ENCODE measurements around the gene EN1. TPM values are rescaled to one million over a fixed set of nuclear protein-coding genes. Genes with fewer than 3 reads are reported as not detected.

Gene EN1
- total and polyA plus RNA-seq, 2 of the 13 experiments (the other 11 are each of a cell fraction or from before 2014, with no cell fraction given) = not detected

DNA sequence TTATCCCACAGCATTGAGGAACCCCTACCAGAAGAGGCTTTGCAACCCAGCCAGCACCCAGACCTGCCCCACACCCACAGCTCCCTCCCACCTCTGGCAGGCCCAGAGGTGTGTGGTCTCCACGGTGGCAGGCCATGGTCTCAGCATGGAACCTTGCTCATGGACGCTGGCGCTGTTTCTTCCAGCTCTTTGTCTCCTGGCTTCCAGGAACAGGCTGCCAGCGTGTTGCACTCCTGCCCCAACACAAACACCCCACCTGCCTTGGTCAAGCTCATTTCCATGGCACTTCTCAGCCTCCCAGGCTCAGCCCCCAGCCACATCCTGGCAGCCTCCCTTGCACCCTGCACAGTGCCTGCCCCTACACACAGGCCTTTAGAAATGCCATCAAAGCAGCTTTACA lies 31.7 kb downstream of the EN1 start (continued):
- TF ChIP-seq, protein P1, sequence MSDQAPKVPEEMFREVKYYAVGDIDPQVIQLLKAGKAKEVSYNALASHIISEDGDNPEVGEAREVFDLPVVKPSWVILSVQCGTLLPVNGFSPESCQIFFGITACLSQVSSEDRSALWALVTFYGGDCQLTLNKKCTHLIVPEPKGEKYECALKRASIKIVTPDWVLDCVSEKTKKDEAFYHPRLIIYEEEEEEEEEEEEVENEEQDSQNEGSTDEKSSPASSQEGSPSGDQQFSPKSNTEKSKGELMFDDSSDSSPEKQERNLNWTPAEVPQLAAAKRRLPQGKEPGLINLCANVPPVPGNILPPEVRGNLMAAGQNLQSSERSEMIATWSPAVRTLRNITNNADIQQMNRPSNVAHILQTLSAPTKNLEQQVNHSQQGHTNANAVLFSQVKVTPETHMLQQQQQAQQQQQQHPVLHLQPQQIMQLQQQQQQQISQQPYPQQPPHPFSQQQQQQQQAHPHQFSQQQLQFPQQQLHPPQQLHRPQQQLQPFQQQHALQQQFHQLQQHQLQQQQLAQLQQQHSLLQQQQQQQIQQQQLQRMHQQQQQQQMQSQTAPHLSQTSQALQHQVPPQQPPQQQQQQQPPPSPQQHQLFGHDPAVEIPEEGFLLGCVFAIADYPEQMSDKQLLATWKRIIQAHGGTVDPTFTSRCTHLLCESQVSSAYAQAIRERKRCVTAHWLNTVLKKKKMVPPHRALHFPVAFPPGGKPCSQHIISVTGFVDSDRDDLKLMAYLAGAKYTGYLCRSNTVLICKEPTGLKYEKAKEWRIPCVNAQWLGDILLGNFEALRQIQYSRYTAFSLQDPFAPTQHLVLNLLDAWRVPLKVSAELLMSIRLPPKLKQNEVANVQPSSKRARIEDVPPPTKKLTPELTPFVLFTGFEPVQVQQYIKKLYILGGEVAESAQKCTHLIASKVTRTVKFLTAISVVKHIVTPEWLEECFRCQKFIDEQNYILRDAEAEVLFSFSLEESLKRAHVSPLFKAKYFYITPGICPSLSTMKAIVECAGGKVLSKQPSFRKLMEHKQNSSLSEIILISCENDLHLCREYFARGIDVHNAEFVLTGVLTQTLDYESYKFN (CRISPR knock-in tag; conservative IDR thresholded peaks at IDR 0.05) = no peak
- TF ChIP-seq ZNF772 (CRISPR knock-in tag; IDR thresholded peaks at IDR 0.05) = no peak

DNA sequence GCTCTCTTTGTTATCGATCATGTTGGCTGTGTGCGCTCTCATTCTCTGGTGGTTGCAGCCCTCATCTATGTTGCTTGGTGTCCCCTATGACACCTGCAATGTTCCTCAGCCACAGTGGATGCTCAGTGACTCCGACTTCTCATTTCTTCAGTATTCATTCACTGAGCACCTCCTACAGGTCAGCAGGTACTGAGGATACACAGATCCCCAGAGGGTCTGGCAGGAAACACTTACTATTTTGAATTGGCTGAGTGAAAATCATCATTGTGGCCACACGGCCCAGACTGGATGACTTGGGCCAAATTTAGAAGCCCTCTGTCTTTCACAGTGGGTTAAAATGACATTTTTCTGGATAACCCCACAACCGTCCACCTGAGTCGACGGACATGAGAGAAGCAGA lies 32.1 kb downstream of the EN1 start:
- in situ Hi-C loops (cut with HindIII; ENCODE audit: extremely low pct_ligation_motif_present, low pct_unique_long_range_greater_than_20kb) (no loop called here), intact Hi-C loops (cut with micrococcal nuclease; ENCODE audit: unreplicated experiment) (no loop called here)
- DNase-seq (ENCODE audit: low spot score) (no peak), FAIRE-seq (no peak), ATAC-seq (no peak)
- H2AFZ ChIP-seq (ENCODE audit: low read length) = no peak overlapping the region
- WGBS (ENCODE audit: low lambda C conversion rate) = 62% methylated on average over 7 of the region's 7 CpGs
- H3K4me1 ChIP-seq (ENCODE audit: insufficient read depth, low read length) = no peaks in the 10 kb centered on the region
- no peak overlapping the region for H3K9ac ChIP-seq (ENCODE audit: insufficient read depth, low read depth, low read length)
- no peaks in the 10 kb centered on the region for H3K9me3 ChIP-seq (ENCODE audit: low read length)
- H3K27ac ChIP-seq (ENCODE audit: extremely low read length, insufficient read depth, low read length) = no peak overlapping the region
- H3K36me3 ChIP-seq (replicated peaks in 1 of 2; ENCODE audit: control insufficient read depth in 1 of 2, insufficient read depth in 2 of 2, low read length in 2 of 2) = no peaks in the 10 kb centered on the region
- ChIA-PET CTCF (ENCODE audit: low intra/inter-chr PET ratio, low total read pairs) (no interaction called here), POLR2A (no interaction called here)
- no TSS peak for BruUV-seq (replicated peaks)
- no peak overlapping the region for H3K4me2 ChIP-seq (ENCODE audit: low read depth, low read length)
- H3K4me3 ChIP-seq (replicated peaks in 1 of 3; ENCODE audit: insufficient read depth in 1 of 3, low read depth in 2 of 3, low read length in 3 of 3) = no peak overlapping the region
- peaks cover 4 to 50% of the 10 kb centered on the region in 2 experiments; a peak in 4 of 5 replicates for H3K27me3 ChIP-seq (ENCODE audit: control insufficient read depth in 1 of 2, insufficient read depth in 2 of 2, low read length in 2 of 2)
- no peak for TF ChIP-seq NCOA5 (CRISPR knock-in tag; IDR thresholded peaks at IDR 0.05)
- TF ChIP-seq, protein P2, sequence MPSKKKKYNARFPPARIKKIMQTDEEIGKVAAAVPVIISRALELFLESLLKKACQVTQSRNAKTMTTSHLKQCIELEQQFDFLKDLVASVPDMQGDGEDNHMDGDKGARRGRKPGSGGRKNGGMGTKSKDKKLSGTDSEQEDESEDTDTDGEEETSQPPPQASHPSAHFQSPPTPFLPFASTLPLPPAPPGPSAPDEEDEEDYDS (CRISPR knock-in tag; IDR thresholded peaks at IDR 0.05) = no peak
- TF ChIP-seq AHR (CRISPR knock-in tag; IDR thresholded peaks at IDR 0.05) = no peak
- no peak for TF ChIP-seq ZFP36L1 (CRISPR knock-in tag; IDR thresholded peaks at IDR 0.05)
- TF ChIP-seq, protein P3, sequence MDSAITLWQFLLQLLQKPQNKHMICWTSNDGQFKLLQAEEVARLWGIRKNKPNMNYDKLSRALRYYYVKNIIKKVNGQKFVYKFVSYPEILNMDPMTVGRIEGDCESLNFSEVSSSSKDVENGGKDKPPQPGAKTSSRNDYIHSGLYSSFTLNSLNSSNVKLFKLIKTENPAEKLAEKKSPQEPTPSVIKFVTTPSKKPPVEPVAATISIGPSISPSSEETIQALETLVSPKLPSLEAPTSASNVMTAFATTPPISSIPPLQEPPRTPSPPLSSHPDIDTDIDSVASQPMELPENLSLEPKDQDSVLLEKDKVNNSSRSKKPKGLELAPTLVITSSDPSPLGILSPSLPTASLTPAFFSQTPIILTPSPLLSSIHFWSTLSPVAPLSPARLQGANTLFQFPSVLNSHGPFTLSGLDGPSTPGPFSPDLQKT (CRISPR knock-in tag; IDR thresholded peaks at IDR 0.05; ENCODE audit: borderline replicate concordance) = no peak
- TF ChIP-seq, protein P4, sequence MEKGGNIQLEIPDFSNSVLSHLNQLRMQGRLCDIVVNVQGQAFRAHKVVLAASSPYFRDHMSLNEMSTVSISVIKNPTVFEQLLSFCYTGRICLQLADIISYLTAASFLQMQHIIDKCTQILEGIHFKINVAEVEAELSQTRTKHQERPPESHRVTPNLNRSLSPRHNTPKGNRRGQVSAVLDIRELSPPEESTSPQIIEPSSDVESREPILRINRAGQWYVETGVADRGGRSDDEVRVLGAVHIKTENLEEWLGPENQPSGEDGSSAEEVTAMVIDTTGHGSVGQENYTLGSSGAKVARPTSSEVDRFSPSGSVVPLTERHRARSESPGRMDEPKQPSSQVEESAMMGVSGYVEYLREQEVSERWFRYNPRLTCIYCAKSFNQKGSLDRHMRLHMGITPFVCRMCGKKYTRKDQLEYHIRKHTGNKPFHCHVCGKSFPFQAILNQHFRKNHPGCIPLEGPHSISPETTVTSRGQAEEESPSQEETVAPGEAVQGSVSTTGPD (CRISPR knock-in tag; IDR thresholded peaks at IDR 0.05) = no peak
- no peaks in the 10 kb centered on the region for H3K79me2 ChIP-seq (ENCODE audit: insufficient read depth, low read length)
- no peaks in the 10 kb centered on the region for H4K20me1 ChIP-seq (ENCODE audit: insufficient read depth, low read length)
